Prostate gland (tissue), 2 donors: ENCODE results near the gene LHX4.
"Not testable (repeated sequence)": the region's sequence is repeated elsewhere in the genome, so short reads cannot be mapped to it uniquely, and the experiment has no call there.

Source experiments
- POLR2A ChIP-seq: fragments of 450-650 bp; IDR thresholded peaks from one replicate; pipeline ENCODE4 v1.6.1; 2016; ENCODE audit warnings: antibody characterized with exemption, mild to moderate bottlenecking
- POLR2AphosphoS5 ChIP-seq: sonication (generic); formaldehyde crosslinking; IDR thresholded peaks from one replicate; pipeline ENCODE4 v1.6.1; 2017; ENCODE audit warnings: antibody characterized with exemption
- TF ChIP-seq, protein P1 (sequence below), 4 experiments: fragments of 200-600 bp in 2 of 4; fragments of 450-650 bp in 2 of 4; sonication (generic) in 2 of 4; IDR thresholded peaks; 1 replicate in 3 of 4; 2 replicates in 1 of 4; pipeline ENCODE4 v1.5.1; 2016 to 2019; ENCODE audit warnings: antibody characterized with exemption in 4 of 4, mild to moderate bottlenecking in 2 of 4, moderate library complexity in 2 of 4

DNA sequence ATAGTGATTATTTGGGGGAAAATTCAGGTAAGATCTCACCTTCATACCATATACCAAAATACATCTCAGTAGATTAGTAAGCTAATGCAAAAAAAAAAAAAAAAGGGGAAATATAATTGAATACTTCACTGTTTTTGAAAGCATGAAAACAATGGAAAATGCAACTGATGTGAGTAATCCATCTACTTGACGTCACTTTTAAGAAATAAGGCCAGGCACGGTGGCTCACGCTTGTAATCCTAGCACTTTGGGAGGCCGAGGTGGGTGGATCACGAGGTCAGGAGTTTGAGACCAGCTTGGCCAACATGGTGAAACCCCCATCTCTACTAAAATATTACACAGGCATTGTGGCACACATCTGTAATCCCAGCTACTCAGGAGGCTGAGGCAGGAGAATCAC, 27.5 kb upstream of the LHX4 start:
- TF ChIP-seq, protein P1, sequence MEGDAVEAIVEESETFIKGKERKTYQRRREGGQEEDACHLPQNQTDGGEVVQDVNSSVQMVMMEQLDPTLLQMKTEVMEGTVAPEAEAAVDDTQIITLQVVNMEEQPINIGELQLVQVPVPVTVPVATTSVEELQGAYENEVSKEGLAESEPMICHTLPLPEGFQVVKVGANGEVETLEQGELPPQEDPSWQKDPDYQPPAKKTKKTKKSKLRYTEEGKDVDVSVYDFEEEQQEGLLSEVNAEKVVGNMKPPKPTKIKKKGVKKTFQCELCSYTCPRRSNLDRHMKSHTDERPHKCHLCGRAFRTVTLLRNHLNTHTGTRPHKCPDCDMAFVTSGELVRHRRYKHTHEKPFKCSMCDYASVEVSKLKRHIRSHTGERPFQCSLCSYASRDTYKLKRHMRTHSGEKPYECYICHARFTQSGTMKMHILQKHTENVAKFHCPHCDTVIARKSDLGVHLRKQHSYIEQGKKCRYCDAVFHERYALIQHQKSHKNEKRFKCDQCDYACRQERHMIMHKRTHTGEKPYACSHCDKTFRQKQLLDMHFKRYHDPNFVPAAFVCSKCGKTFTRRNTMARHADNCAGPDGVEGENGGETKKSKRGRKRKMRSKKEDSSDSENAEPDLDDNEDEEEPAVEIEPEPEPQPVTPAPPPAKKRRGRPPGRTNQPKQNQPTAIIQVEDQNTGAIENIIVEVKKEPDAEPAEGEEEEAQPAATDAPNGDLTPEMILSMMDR (IDR thresholded peaks at IDR 0.05), result not testable (repeated sequence)
- not testable (repeated sequence) for TF ChIP-seq POLR2A, POLR2AphosphoS5
